GM18498 (cell line): ENCODE results near the gene ALPK3.

Experiments used
- ATAC-seq: cut with Tn5 transposase; IDR thresholded peaks from one replicate; pipeline ENCODE4 v1.9.1; 2021; ENCODE audit warnings: mild to moderate bottlenecking, moderate library complexity; ENCODE audit not compliant: unreplicated experiment

The ALPK3 gene

DNA sequence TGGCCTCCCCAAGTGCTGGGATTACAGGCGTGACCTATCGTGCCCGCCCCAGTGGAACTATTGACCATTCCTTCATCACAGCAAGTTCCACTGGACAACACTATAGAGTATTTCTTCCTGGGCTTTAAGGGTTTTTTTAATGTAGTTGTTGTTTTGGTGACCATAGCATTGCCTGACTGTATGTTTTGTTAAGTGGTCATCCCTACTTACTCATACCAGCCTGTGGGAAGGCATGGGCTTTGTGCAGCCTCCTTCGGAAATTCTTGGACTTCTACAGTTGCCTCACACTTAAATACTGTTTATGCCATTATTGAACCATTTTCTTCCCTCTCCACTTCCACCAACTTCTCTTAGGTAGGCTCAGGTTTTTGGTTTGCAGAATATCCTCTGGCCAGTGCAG lies 19.9 kb upstream of the ALPK3 start:
- no peak for ATAC-seq

DNA sequence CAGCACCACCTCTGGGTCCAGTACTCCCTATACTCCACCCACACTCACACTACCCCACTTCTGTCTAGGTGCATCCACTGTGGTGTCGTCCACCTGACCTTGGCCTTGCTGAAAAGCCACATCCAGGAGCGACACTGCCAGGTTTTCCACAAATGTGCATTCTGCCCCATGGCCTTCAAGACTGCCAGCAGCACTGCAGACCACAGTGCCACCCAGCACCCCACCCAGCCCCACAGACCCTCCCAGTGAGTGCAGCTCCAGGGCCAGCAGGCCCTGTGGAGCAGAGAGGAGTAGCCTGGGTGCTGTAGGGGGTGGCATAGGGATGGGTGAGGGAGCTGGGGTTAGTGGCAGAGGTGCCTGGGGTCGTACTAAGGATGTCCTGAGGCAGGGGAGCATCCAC lies 19.4 kb upstream of the ALPK3 start:
- no peak for ATAC-seq

DNA sequence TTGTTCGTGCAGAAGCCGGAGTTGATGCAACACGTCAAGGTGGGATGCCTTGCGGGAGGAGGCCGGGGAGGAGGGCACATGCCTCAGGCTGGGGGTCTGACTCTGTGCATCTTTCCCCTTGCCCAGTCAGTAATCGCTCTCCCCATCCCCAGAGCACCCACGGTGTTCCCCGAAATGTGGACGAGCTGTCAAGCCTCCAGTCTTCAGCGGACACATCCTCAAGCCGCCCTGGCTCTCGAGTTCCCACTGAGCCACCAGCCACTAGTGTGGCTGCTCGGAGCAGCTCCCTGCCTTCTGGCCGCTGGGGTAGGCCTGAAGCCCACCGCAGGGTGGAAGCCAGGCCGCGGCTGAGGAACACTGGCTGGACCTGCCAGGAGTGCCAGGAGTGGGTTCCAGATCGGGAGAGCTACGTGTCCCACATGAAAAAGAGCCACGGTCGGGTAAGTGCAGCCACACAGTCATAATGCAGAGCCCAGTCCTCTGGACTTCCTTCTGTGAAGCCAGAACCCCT lies 18.7 kb upstream of the ALPK3 start:
- no peak for ATAC-seq

DNA sequence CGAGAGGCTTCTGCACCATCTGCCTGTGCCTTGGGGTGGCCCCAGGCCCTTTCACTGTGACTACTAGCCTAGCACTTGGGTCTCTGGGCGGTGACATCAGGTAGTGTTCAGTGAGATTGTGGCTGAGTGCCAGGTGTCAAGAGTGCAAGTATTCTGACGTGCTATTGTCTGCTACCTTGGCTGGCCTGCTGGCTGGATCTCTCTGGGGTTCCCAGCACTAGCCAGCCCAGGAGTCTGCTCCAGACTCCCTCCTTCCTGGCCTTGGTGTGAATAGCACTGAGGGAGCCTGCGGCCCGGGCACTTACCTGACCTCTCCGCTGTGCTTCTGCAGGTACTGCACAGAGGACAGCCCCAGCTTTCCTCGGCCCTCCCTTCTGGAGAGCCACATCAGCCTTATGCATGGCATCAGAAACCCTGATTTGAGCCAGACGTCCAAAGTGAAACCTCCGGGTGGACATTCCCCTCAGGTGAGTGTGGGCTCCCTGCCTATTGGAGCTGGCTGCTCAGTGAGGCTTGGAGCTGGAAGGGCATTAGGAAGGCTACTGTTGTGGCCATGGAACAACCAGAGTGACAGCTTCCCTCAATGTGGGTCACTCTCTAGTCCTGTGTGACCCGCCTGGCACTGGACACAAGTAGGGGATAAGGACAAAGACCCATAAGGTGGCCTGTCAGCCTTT lies 17.5 kb upstream of the ALPK3 start:
- no peak for ATAC-seq

DNA sequence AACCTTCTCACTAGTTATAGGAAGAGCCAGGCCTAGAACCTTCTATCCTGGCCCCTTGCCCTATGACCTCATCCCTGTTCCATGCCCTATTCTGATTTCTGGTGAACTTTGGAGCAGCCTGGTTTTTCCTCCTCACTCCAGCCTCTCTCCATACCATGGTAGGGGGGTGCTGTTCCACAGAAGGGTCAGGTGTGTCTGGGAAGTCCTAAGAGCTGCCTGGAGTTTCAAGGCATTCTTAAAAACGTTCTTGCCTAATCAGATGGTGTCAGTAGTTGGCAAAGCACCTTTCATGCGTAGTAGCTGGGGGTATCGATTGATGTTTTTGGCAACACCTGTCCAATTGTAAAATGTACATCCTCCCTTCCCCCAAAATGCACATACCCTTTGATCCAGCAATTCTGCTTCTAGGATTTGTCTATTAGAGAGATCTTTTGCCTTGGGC lies 16.8 kb upstream of the ALPK3 start:
- no peak for ATAC-seq

DNA sequence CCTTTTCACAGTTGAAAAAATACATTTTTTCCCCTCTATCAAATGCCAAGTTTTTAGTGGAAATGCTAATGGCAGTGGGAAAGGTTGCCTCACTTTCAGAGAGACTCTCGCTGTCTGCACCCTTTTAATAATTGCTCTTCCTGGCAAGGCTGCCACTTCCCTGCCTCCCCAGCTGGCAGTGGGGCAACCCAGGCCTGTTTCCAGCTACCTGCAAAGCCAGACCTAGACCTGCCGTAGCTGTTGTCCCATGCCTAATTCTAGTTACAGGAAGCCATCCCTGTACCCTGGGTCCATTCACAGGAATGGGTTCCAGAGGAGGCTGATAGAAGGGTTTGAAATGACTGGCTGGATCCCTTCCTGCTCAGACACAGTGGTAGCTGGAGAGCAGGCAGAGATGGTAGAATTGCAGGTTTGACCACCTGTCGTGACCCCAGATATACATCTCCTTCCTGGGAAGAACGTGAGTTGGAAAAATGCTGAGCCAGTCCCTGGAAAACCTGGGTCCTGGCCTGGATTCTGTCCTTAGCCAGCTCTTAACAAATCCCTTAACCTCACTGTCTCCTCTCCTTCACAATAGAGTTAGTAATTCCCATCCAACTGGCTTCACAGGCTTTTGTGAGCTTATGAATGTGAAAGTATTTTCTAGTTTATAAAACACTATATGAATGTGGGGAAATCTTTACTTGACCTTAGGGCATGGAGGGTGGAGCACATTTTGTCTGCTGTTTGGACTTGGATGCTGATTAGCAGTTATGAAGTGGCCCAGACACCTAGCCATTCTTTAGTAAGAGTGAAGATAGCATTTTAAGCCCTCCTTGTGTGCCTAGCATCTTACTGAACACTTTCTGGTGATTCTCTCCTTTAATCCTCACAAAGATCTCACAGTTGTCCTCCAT lies 12.9 kb upstream of the ALPK3 start:
- no peak for ATAC-seq

DNA sequence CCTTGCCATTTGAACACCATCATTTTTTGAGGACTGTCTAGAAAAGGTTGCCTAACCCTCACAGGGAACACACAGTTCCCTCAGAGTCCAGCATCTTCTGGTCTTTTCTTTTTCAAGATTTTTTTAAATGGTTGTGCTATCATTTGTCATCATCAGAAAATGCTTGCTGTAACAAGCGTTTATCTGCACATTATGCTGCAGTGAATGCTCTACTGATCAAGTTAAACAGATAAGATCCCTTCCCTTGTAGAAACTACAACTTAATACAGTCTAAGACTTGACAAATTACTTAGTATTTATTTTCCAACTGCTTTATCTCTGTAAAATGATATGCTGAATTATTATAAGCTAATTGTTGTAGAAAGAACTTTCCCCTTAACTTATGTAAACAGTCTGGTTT lies 11.9 kb upstream of the ALPK3 start:
- no peak for ATAC-seq

DNA sequence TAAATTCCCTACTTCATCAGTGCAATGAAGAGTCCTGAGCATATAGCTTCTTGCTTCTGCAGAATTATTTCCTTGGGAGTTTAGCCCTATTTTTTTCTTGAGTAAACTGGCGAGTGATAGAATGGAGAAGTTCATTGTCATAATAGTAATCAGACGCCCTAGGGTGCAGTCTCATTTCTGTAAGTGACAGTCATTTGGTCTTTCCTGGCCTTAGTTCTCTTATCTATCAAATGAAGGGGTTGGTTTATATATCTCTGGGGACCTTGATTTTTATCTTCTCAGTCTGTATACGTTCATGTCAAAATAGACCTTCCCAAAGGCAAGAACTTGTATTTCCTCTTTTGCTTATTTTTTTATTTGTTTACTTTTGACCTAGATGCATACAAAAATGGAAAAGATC lies 9.9 kb upstream of the ALPK3 start:
- ATAC-seq: no peak

DNA sequence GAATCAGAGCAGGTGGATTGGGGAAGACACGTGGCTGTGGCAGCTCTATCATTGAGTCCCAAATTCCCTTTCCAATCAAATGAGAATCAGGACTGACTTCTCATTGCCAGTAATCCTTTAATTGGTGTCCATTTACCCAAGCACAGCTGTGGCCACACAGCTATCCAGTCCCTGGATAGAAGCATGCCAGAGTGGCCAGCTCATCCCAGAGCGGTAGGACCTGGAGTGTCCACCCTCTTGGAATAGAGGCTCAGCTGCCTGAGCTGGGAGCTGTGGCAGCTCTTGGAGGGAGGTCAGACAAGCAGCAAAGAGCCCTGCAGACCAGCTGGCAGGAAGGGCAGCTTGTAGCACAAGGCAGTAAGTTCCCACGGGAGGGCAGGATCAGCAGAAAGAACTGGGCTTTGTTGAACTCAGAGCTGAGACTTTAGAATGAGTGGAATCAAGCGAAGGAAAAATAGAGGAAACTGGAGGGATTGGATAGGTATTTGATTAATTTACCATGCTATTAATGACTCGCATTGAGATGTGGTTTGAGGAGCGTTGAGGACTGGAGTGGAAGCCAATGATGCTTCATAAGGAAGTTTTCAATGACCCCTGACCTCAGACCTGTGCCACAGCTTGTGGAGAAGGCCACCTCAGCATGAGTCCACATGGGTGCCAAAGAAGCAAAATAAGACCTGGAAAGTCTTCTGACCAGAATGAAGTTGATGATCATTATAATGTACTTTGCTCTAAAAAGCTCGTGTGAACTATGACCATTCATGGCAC lies 6.9 kb upstream of the ALPK3 start:
- ATAC-seq: no peak

DNA sequence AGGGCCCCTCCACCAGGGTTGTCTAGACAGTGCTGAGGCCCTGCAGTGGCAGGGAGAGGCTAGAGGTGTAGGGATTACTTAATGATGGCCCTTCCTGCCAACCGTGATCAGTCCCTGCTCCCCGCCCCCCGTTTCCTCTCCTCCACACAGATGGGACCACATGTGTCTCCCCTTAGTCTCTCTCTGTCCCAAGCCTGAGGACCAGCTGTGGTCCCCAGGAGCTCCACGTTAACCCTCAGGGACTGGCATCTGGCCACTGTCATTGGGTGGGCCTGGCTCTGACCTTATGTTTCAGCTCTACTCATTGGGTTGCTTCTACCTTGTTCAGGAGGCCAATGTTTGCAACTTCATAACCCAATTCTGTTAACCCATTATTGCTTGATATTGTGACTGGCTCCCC lies 6.0 kb upstream of the ALPK3 start:
- no peak for ATAC-seq

DNA sequence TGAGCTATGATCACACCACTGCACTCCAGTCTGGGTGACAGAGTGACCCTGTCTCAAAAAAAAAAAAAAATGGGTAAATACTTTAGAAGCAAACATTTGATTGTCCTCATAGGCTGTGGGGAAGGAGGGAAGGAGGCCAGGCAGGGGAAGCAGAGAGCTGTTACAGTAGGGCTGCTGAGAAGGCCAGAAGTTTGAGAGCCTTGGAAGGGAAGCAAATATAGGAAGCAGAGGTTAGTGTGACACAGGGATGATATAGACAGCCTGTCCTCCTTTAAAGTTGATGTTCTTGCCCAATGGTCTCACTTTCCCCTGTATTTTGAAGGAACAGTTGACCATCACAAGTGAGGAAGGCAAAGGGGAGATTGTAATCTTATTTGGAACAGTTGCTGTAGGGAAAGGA lies 5.3 kb upstream of the ALPK3 start:
- ATAC-seq: no peak

DNA sequence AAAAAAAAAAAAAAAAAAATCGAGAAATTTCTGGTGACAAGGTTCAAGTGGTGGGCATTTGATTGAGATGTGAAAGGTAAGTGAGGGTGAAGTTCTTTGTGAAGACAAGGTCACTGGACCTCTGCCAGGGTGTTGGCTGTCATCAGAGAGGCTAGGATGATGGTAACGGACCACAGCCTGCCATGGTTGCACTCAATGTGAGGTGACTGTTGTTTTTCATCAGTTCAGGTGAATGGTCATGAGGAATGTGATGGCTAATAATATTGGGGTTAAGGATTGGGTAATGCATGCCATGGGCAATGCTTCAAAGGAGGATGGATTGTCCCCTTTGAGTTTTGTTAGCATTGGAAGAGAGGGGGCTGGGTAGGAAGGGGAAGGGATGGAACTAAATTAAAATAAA lies 4.3 kb upstream of the ALPK3 start:
- no peak for ATAC-seq

DNA sequence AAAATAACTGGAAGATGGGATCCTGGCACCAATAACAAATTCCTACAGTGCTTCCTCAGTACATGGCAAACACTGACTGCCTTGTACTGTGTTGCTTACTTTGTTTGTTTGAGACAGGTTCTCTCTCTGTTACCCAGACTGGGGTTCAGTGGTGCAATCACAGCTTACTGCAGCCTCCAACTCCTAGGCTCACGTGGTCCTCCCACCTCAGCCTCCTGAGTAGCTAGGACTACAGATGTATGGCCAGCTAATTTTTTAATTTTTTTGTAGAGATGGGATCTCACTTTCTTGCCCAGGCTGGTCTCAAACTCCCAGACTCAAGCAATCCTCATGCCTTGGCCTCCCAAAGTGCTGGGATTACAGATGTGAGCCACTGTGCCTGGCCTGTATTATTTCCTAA lies 3.7 kb upstream of the ALPK3 start:
- no peak for ATAC-seq

DNA sequence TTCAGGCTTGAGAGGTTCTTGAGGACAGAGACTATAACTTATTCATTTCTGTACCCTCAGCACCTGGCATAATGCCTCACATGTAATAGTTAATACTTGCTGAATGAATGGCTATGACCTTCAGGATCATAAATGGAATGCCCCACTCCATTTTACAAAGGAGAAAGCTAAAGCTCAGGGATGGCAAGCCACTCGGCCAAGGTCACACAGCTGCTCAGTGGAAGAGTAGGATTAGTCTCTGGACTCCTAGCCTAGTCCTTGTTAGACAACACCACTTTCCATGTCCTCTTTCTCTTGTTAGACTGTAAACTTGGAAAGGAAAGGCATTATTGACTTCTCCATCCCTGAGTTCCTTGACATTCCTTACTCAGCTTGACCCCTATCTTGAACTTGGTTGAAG lies 3.2 kb upstream of the ALPK3 start:
- no peak for ATAC-seq

DNA sequence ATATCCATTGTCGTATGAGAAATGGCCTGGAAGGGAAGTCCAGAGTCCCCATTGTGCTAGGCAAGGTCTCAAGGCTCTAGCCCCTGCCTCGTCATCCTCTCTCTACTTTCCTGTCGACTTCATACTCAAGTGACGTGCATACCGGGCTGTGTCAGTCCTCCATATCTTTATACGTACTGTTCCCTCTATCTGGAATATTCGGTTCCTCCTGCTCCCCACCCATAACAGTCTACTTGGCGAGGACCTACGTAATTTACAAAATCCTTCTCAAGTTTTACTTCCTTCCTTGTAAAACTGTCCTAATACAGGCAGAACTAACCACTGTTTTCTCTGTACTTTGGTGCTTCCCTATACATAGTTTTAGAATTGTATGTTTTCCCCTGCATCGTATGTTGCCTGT lies 2.2 kb upstream of the ALPK3 start:
- no peak for ATAC-seq

DNA sequence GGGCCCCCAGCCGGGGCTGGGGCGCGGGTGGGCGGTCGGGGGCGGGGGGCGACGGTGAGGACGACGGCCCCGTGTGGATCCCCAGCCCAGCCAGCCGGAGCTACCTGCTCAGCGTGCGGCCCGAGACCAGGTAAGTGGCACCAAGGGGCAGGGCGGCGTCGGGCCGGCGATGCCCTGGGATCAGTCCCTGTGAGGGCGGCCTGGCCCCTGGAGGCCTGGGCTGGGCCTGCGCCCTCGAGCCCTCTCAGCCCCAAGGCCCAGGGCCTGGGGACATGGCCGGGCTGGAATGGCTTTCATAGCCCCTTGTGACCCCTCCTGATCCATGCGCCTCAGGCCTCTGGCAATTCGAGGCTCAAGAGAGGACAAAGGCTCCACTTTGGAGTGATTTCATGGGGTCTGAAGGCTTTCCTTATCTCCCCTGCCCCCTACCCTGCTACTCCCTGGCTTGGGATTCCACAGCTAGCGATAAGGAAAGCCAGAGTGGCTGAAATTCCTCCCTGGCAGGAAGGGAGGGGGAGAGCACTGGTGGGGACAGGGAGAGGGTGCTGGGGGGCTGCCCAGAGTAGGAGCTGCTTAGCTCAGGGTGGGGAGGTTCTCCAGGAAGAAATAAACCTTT lies 418 bp downstream of the ALPK3 start:
- ATAC-seq: no peak

DNA sequence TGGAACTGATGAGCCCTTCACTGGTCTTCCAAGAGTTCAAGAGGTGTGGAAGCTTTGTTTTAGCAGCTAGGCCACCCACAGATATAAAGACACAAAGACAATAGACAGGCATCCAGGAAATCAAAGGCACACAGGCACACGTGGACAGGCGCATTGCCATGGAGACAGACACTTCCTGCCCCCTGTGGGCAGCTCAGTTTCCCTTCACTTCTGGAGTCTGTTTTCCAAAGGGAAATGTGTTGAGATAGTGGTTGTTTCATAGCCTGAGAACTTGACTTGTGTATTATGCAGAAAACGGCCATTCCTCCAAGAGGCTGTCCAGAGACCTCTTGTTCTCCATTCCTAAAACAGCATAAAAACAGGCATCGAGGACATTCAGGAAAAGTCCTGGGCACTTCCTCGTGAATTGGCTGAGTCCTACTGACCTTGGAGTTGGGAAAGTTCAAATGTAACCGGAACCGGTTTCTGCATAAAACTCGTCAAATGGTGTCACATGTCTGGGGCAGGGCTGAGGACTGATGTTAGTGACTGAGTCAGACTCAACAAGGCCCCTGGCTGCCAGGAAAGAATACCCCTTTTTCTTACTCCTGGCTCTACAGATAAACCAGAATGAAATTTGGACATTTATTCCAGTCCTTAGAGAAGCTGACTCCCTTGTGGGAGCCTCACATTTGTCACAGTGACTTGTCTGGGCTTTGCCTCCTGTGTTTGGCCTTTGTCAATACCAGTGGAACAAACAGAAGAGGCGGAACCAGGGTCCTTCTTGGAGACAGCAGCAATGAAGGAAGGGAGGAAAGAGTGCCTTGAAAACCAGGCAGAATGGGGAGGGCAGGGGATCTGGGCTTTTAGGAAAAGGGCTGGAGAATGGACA lies 1.3 kb downstream of the ALPK3 start:
- no peak for ATAC-seq

DNA sequence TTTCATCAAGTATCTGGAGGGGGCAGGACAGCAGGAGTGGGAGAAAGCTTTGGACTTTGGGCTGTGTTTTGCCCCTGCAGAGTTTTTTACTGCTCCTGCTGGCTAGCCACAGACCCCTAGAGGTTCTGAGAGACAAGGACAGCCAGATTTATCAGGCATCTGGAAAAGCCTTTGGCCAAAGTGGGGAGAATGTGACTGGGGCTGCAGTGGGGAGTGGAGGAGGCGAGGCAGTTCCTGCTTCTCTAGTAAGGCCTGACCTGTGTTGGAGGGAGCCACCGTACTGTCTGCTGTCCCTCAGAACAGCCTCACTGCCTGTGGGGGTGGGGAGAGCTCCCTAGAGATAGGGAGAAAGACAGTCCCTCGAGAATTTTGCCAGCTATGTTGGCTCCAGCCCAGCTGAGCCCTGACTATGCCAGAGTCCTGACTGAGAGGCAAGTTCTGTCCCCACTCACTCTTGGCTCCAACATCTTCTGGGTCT lies 2.2 kb downstream of the ALPK3 start:
- ATAC-seq: no peak

DNA sequence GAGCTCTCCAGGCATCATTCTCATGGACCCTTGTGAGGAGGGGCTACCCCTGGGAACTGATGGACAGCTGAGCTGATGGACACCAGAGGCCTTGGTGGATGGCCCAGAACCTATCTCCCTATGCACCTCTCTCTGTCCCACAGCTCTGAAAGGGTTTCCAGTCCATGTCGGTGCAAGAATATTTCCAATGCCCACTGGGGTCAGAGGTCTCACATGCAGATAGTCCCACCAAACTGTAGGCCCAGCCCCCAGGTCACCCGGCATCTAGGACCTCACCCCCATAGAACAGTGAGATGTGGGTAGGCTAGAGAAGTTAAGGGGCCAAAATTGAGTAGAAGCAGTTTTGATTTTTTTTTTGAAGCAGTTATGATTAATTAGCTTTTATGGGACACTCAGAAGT lies 2.6 kb downstream of the ALPK3 start:
- no peak for ATAC-seq

DNA sequence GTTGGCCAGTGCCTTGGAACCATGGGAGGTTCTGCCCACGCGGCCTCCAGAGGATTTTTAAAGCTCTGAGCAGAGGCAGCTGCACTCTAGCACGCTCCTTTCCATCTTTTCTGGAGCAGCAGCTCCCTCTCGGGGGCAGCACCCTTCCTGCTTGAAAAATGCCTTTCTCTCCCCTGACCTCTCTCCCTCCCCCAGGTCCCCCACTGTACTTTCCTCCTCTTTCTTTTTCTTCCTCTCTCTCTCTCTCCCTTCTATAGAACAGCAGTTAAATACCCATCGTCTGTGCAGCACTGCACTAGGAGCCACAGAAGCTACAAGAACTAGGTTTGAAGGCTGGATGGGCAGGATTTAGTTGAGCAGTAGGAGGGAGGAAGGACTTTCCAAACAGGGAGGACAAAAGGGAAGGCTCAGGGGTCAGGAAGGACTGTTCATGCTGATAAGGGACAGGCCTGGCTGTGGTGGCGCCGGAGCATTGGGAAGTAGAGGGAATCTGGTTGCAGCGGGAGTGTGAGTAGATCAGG lies 4.4 kb downstream of the ALPK3 start:
- no peak for ATAC-seq
